Natural killer cell treated with Interleukin-12 subunit alpha and Interleukin-12 subunit beta and Interleukin-15 and Interleukin-18, amount 100 ng/mL, for 72 hours (primary cell): ENCODE measurements around the gene NOTCH1. TPM values are rescaled to one million over a fixed set of nuclear protein-coding genes. Genes with fewer than 3 reads are reported as not detected.

Source experiments
- ATAC-seq, 2 donors: fragments of 150-1000 bp; cut with Tn5 transposase in 1 of 2; sonication (Bioruptor Pico), chemical (Tn5 transposase) in 1 of 2; 2 replicates each; pipeline ENCODE4 v1.10.0; 2021
- DNase-seq: peaks from one replicate; pipeline ENCODE4 v3.0.0; 2022; ENCODE audit warnings: low spot score
- H3K27ac Mint-ChIP-seq, 2 donors: 1 replicate in 1 of 2; 2 replicates in 1 of 2; pipeline ENCODE4 v1.8.0; 2022; ENCODE audit warnings: mixed read lengths in 2 of 2, mild to moderate bottlenecking in 1 of 2, moderate library complexity in 1 of 2
- H3K27me3 Mint-ChIP-seq, 2 donors: 1 replicate in 1 of 2; 2 replicates in 1 of 2; pipeline ENCODE4 v1.8.0; 2022; ENCODE audit warnings: mixed read lengths in 2 of 2
- H3K36me3 Mint-ChIP-seq: one replicate; pipeline ENCODE4 v1.8.0; 2022; ENCODE audit warnings: mixed read lengths
- H3K4me1 Mint-ChIP-seq, 2 donors: 1 replicate in 1 of 2; 2 replicates in 1 of 2; pipeline ENCODE4 v1.8.0; 2022; ENCODE audit warnings: low read depth in 2 of 2, mixed read lengths in 2 of 2, mild to moderate bottlenecking in 1 of 2
- H3K4me3 Mint-ChIP-seq: one replicate; pipeline ENCODE4 v1.8.0; 2022; ENCODE audit warnings: mixed read lengths
- H3K9me3 Mint-ChIP-seq: 2 replicates; pipeline ENCODE4 v1.8.0; 2022; ENCODE audit warnings: mixed read lengths
- total RNA-seq, 2 donors: library from RNA; stranded (reverse); gene quantifications; one replicate each; pipeline ENCODE4 v1.2.3, GENCODE V29; 2022

NOTCH1 gene
- total RNA-seq, 2 donors from 2014 or later: 57.3 to 85.0 TPM

DNA sequence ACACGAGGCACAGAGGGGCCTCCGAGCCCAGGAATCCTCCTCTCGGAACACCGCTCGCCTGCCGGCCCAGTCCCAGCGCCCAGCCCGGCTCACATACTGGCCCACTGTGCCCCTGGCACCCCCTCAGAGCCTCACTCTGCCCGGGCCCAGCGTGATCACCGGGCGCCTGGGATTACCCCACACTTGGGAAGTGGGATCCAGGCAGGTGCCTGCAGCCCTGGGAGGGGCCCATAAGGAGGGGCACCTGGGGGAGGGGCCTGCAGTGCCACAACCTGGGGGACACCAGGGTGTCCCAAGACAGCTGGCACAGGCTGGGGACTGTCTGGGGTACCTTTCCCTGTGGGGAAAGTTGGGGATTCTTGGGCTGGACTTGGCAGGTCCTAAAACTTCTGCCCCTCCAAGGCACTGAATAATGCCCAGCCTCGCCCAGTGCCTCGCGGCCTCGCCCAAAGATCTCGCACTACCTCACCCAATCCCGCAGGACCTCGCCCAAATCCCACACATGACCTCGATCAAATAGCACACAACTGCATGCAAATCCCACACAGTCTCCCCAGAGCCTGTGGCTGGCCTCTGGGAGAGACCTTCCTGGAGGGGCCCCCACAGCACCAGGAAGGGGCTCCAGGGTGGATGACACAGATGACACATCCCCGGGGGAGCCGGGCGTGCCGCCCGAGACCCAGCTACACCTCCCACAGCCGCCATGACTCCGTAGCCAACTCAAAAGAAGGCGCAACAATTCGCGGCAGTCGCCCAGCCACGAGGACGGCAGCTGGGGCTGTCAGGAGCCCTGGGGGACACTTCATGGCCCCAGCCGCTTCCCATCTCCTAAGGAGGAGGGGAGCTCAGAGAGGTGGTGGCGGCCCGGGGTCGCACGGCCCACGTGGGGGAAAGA lies 13.7 kb downstream of the NOTCH1 start:
- peak overlapping the region; percentile 45 to 83 for H3K27ac Mint-ChIP-seq
- peak overlapping the region; percentile 73 for H3K4me3 Mint-ChIP-seq
- H3K27me3 Mint-ChIP-seq: no peaks in the 10 kb centered on the region
- no peaks in the 10 kb centered on the region for H3K9me3 Mint-ChIP-seq
- peaks cover 27 to 31% of the 10 kb centered on the region in 2 donors for H3K4me1 Mint-ChIP-seq
- no peaks in the 10 kb centered on the region for H3K36me3 Mint-ChIP-seq
- no peak for ATAC-seq
- no peak for DNase-seq

DNA sequence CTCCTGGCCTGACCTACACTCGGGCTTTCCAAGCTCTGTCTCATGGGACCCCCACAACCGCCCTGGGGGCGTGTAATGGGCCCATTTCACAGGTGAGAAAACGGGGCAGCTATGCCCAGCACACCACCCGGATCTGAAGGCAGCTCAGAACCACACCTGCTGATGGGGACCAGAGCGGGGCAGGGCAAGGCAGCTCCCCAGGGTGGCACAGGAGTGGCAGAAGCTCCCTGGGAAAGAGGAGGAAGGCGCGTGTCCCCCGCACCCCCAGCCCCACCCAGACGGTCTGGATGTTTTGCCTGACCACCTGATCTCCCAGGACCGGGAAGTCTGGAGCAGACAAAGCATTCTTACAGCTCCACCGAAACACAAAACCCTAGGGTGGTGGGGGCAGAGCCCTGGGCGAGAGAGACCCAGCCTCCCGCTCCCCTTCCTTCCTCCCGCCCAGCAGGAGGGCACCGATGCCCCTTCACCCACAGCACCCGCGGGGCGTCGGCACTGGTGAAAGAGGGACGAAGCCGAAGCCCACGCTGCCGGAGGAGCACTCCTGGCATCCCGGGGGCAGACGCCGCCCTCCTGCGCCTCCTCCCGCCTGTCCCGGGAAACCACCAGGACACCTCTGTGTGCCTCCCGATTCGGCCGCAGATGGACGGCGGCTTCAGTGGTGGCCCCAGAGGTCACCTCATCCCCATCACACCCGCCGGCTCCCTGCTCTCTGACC lies 14.5 kb downstream of the NOTCH1 start:
- Mint-ChIP-seq H3K27me3 (no peaks in the 10 kb centered on the region), H3K4me1 (peaks cover 25 to 29% of the 10 kb centered on the region in 2 donors), H3K9me3 (no peaks in the 10 kb centered on the region), H3K27ac (peak overlapping the region; percentile 23 to 39), H3K36me3 (no peaks in the 10 kb centered on the region), H3K4me3 (no peak overlapping the region)
- no peak for DNase-seq
- no peak for ATAC-seq

DNA sequence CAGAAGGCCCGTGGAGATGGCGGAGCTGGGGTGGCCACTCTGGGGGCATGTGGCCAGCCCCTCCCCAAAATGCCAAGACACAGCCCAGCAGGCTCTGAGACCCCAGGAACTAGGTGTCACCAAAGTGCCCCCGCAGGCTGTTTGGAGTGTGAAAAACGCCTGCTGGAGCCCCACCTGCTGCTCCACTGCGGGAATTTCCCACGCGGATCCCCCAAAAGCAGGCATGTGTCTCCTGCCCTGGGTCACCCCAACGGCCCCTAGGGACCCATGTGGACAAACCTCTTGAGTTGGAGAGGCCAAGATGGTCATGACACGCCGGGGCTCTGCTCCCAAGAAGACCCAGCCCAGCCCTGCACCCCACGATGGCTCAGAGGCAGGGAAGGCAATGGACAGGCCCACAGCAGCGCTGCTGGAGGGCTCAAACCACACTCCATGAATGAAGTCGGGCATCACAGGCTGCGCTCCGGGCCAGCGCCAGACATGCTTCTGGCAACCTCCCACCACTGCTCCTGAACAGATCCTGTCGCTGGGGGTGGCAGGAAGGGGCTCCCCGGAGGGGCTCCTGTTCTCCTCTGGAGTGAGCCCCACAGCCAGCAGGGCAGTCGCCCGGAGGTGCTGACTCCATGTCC lies 15.3 kb downstream of the NOTCH1 start:
- peak overlapping the region; percentile 23 to 39 for H3K27ac Mint-ChIP-seq
- H3K4me3 Mint-ChIP-seq: no peak overlapping the region
- no peak for DNase-seq
- ATAC-seq: no peak
- peaks cover 25 to 34% of the 10 kb centered on the region in 2 donors for H3K4me1 Mint-ChIP-seq
- no peaks in the 10 kb centered on the region for H3K27me3 Mint-ChIP-seq
- H3K36me3 Mint-ChIP-seq: no peaks in the 10 kb centered on the region
- no peaks in the 10 kb centered on the region for H3K9me3 Mint-ChIP-seq

DNA sequence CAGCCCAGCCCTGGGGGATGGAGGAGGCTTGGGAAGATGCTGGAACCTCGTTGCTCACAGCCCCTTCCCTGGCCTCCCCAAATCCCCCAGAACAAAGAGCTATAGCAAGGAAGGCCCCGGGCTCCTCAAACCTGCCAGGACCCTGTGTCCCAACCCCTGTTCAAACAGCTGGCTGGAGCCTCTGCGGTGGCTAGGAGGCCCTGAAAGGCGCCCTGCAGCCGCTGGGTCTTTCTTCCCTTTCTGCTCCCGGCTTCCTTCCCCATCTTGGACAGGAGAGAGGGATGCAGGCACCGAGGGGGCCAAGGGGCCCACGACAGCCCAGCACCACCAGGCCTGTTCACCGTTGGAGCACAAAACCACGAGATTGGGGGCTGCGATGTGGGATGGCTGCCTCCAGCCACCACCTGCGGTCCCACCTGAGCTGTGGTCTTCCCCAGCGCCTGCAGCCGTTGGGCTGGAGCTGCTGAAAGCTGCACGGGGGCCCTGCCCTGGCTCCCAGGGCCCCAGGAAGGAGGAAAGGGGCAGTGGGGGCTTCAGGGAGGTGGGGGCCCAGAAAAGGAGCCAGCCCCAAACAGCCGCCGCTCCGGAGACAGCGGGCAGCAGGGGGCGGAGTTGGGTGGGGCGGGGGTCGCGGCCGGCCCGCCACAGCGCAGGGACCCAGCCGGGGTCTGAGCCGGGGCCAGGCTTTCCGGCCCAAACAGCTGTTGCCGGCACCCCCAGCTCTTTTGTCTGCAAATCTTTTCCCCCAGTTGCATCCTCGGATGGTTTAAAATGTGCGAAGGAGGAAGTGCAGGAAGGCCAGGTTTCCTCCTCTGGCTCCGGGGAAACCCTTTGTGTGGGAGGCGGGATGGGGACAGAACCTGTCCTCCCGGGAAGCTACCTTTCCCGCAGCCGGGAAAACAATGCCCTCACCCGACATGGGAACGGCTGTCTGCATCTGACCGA lies 16.1 kb downstream of the NOTCH1 start:
- H3K36me3 Mint-ChIP-seq: no peaks in the 10 kb centered on the region
- no peak overlapping the region for H3K4me3 Mint-ChIP-seq
- H3K9me3 Mint-ChIP-seq: no peaks in the 10 kb centered on the region
- H3K27ac Mint-ChIP-seq: no peak overlapping the region
- DNase-seq (no peak), ATAC-seq (no peak)
- no peaks in the 10 kb centered on the region for H3K27me3 Mint-ChIP-seq
- H3K4me1 Mint-ChIP-seq: peaks cover 25 to 34% of the 10 kb centered on the region in 2 donors

DNA sequence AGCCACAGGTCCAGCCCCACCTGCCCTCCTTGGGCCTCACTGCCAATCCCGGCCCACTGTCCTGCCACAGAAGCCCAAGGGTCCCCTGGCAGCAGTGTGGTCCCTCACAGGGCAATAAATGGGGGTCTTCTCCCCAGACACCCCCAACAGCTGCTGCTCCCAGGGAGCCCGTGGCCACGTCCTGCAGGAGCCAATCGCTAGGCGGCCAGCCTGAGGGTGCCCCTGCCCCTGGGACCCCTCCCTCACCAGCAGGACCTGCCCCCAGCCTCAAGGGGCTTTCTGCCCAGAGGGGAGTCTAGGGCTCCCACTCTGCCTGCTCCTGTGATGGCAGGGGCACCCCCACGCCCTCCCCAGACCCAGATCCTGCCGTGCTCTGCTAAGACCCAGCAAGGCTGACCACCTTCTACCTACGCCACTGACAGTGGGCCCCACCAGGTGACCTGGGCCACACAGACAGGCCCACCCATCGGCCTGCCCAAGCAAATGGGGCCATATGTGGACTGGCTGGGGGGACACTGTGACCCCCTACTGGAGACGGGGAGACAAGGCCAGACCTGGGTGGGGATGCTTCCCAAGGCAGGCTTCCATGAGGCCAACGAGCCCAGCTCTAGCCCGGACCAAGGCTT lies 17.0 kb downstream of the NOTCH1 start:
- H3K4me1 Mint-ChIP-seq: peaks cover 17 to 31% of the 10 kb centered on the region in 2 donors
- no peak overlapping the region for H3K4me3 Mint-ChIP-seq
- H3K27me3 Mint-ChIP-seq: no peaks in the 10 kb centered on the region
- DNase-seq (no peak), ATAC-seq (no peak)
- no peaks in the 10 kb centered on the region for H3K9me3 Mint-ChIP-seq
- no peak overlapping the region for H3K27ac Mint-ChIP-seq
- H3K36me3 Mint-ChIP-seq: no peaks in the 10 kb centered on the region

DNA sequence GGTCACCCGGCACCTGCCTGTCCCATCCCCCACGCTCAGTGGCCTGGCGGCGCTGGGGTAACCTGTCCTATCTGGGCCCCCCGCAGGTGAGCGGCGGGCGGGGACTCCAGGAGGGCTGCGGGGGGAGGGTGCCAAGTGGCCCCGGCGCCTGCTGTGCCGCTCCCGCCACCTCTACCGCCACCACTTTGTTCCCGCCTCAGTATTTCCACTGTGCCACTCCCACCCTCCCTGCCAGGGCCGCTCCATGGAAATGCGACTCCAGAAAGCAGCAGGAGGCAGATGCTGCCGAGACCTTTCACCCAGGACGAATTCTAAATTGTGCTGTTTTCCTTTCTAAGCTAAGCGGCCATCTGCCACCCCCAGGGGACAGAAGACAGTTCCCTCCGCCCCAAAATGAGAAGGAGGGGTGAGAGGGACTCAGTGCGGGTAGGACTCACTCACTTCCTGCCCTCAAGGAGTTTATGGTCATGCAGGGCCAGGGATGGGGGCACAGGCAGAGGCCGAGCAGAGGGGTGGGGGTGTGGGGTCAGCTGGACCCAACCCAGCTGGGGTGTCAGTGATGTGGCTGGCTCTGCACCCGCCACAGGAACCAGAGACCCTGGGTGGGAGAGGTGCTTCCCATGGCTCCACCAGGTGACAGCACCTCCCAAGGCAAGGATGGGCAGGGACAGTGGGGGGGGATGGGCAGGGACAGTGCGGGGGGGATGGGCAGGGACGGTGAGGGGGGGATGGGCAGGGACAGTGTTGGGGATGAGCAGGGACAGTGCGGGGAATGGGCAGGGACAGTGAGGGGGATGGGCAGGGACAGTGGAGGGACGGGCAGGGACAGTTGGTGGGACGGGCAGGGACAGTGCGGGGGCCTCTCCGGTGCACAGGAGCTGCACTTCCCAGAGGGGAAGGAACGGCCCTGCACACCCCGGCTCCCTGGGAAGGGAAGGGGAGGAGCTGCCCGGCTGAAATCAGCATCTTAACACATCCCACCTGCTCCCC lies 17.8 kb downstream of the NOTCH1 start:
- Mint-ChIP-seq H3K36me3 (no peaks in the 10 kb centered on the region), H3K4me1 (peaks cover 11 to 24% of the 10 kb centered on the region in 2 donors), H3K27ac (peak overlapping the region in 1 of 2 donors; percentile 33), H3K27me3 (no peaks in the 10 kb centered on the region), H3K4me3 (no peak overlapping the region), H3K9me3 (no peaks in the 10 kb centered on the region)
- DNase-seq (no peak), ATAC-seq (no peak)

DNA sequence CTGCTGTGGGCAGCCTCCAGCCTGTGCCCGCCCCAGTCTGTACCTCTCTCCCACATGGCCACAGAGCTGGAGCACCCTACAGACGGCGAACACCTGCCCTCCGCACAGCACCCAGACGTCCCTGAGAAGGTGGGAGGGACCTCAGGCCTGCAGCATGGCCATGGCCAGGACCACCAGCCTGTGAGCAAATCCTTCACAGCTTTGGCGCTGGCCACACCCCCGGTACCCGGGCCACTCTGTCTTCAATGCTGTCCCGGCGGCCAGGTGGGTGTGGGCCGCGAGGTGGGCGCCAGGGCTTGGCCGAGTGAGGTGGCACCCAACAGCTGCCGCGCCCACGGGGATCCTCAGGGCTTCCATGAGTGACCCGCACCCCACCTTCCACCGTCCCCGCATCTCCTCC lies 18.7 kb downstream of the NOTCH1 start:
- no peak overlapping the region for H3K4me3 Mint-ChIP-seq
- peaks cover 5 to 16% of the 10 kb centered on the region in 2 donors for H3K4me1 Mint-ChIP-seq
- H3K27ac Mint-ChIP-seq: no peak overlapping the region
- DNase-seq (no peak), ATAC-seq (no peak)
- no peaks in the 10 kb centered on the region for H3K9me3 Mint-ChIP-seq
- no peaks in the 10 kb centered on the region for H3K27me3 Mint-ChIP-seq
- H3K36me3 Mint-ChIP-seq: no peaks in the 10 kb centered on the region

DNA sequence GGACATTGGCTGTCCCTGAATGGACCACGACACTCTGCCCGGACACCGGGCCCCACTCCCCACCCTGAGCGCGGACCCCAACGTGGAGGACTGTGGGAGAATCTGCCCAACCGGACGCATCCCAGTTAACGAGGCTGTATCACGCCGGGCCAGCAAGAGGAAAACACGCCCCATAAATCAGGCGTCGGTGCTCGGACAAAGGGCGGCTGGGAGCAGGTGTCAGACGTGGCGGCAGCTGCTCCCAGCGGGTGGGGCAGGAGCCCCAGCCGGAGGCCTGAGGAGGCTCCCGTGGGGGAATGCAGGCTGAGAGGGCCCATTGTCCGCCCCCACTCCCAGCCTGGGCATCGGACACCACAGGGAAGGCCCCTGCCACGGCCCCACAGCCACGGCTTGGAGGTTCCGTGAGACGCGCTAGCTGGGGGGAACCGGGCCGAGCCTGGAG lies 19.2 kb downstream of the NOTCH1 start:
- no peaks in the 10 kb centered on the region for H3K36me3 Mint-ChIP-seq
- ATAC-seq: no peak
- H3K4me1 Mint-ChIP-seq: peaks cover 3 to 15% of the 10 kb centered on the region in 2 donors

DNA sequence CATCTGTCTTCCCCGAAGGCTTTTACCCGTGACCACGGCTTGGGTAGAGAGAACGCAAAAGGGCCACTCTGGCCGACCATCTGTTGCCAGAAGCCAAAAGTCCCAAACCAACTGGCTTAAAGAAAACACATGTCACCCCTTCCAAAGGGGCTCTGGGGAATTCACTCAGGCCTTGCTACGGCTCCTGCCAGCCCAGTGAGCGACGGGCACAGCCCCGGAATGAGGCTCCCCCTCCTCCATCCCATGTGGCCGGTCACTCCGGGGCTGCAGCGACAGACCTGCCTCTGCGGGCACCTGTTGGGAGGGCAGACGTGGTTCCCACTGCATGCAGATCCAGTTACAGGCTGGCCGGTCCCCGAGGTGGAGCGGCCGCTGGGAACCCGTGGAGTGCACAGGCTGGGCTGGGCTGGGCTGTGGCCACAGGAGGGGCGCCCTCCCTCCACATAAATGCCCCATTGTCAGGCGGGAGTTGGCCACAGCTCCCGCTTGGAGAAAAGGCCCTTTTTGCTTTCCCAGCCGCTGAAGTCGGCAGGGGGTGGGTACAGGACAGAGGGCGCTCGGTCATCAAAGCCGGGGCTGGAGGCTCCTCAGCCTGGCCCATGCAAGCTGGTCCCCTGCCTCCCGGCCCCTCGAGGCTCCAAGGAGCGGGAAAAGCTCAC lies 19.9 kb downstream of the NOTCH1 start:
- Mint-ChIP-seq H3K27ac (no peak overlapping the region), H3K27me3 (no peaks in the 10 kb centered on the region), H3K36me3 (no peaks in the 10 kb centered on the region), H3K4me3 (no peak overlapping the region), H3K9me3 (no peaks in the 10 kb centered on the region), H3K4me1 (peaks cover under 1 to 12% of the 10 kb centered on the region in 2 donors)
- ATAC-seq: no peak
- DNase-seq: no peak

More for the DNA sequence above, 19.2 kb downstream of the NOTCH1 start:
- Mint-ChIP-seq H3K9me3 (no peaks in the 10 kb centered on the region), H3K27ac (no peak overlapping the region), H3K4me3 (no peak overlapping the region), H3K27me3 (no peaks in the 10 kb centered on the region)
- no peak for DNase-seq

DNA sequence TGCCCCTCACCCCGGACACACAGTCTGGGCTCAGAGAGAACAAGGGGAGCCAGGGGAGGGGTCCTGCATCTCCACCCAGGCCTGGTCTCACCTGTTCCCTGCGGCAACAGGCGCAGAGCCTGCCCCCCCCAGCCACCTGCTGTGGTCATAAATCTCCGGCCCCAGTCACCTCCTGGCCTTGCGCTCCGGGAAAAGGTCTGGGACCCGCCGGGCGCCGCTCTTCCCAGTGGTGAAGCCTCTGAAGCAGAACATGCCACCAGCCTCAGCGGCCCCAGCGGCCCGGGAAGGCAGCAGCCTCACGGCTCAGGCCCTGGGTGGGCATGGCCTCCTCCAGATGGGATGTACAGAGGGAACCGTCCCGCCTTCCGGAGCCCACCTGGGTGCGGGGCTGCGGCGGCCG lies 20.6 kb downstream of the NOTCH1 start:
- DNase-seq (no peak), ATAC-seq (no peak)
- Mint-ChIP-seq H3K27me3 (no peaks in the 10 kb centered on the region), H3K4me1 (peaks cover 0 to 12% of the 10 kb centered on the region in 2 donors), H3K4me3 (no peak overlapping the region), H3K36me3 (no peaks in the 10 kb centered on the region), H3K27ac (no peak overlapping the region), H3K9me3 (no peaks in the 10 kb centered on the region)

DNA sequence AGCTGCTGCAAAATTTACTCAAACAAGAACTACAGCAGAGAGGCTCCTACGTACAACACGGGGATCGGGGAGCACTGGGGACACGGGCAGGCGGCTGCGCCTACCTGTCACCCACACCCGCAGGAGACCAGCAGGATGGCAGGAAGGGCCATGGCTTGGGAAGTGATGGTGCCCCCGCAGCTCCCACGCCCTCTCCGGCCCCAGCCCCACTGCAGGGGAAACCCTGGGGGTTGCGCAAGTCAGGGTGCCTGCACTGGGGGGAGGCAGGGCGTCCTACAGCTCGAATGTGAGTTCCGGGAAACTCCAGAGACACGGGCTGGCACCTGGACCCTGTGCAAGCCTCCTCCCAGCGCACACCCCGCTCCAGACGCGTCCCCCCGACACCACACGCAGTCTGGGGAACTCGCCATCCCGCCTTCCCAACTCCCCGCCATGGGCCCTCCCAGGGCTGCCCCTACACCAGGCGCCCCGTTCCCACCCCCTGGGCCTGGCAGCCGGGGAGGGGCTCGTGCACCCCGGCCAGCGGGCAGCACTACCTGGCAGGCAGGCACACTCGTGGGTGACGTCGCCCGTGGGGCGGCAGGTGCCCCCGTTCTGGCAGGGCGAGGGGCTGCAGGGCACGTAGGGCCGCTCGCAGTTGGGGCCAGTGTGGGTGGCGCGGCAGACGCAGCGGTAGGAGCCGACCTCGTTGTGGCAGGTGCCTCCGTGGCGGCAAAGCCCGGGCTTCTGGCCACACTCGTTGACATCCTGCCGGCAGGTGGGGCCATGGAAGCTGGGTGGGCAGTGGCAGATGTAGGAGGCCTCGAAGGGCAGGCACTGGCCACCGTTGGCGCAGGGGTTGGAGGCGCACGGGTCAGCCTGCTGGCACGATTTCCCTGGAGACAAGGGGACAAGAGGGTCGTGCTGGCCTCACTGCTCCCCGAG lies 23.3 kb downstream of the NOTCH1 start:
- Mint-ChIP-seq H3K27me3 (no peaks in the 10 kb centered on the region), H3K27ac (no peak overlapping the region), H3K4me1 (peaks cover 0 to 8% of the 10 kb centered on the region in 2 donors), H3K36me3 (no peaks in the 10 kb centered on the region), H3K9me3 (no peaks in the 10 kb centered on the region), H3K4me3 (no peak overlapping the region)
- peak in 1 of 2 donors; percentile 22 for ATAC-seq
- DNase-seq: no peak
